ENCODE results near the gene KLF11. TPM values are rescaled to one million over a fixed set of nuclear protein-coding genes. Genes with fewer than 3 reads are reported as not detected.

KLF11 gene
- total RNA-seq, 2 donors from 2014 or later: 1.1 to 7.5 TPM

DNA sequence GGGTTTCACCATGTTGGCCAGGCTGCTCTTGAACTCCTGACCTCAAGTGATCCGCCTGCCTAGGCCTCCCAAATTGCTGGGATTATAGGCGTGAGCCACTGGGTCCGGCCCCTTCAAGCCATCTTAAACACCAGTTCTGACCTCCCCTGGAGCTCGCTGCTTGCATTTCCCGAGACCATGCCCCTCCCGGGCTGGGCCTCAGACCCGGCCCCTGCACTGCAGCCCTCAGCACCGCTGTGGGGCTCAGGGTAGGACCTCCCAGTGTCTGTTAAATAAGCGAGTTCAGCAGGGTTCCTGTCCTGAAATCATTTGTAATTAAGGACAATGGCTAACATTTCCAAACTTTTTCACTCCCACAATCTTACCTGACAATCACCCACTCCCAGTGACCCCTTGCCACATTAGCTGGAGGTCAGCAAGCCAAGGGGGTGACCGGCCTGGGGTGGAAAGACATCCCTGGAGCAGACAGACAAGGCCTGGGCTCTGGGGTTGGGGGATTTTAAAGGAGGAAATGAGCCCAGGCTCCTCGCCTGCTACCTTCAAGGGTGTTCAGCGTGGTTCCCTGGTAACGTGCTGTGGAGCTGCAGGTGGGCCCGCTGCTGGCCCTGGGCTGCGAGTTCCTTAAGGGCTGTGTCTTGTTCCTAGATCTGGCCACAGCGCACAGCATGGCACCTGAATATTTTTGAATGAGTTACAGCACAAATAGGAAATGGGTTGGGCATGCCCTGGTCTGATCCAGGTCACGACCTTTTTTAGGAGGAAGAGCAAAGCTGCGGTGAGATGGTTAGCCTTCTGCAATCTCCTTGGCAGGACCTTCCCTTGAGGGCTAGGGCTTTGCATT is 21.8 kb downstream of the KLF11 start:
- Mint-ChIP-seq H3K27ac (no peak overlapping the region), H3K36me3 (peaks cover 0 to 5% of the 10 kb centered on the region in 2 donors), H3K9me3 (peaks cover 5 to 6% of the 10 kb centered on the region in 2 donors)
- no peak for DNase-seq (ENCODE audit: low spot score in 2 of 2)
- no peak for ATAC-seq

GRCh38 chr2:10065773-10066055 is 22.4 kb downstream of the KLF11 start:
- DNase-seq (ENCODE audit: low spot score in 2 of 2): no peak
- Mint-ChIP-seq H3K27ac (no peak overlapping the region), H3K9me3 (peaks cover 5 to 6% of the 10 kb centered on the region in 2 donors), H3K36me3 (peaks cover 0 to 5% of the 10 kb centered on the region in 2 donors)
- ATAC-seq: no peak

GRCh38 chr2:10067330-10067729 is 24.0 kb downstream of the KLF11 start:
- ATAC-seq (no peak), DNase-seq (ENCODE audit: low spot score in 2 of 2) (no peak)
- no peak overlapping the region for H3K27ac Mint-ChIP-seq
- H3K36me3 Mint-ChIP-seq: peaks cover 0 to 5% of the 10 kb centered on the region in 2 donors
- peaks cover 5 to 6% of the 10 kb centered on the region in 2 donors for H3K9me3 Mint-ChIP-seq

DNA sequence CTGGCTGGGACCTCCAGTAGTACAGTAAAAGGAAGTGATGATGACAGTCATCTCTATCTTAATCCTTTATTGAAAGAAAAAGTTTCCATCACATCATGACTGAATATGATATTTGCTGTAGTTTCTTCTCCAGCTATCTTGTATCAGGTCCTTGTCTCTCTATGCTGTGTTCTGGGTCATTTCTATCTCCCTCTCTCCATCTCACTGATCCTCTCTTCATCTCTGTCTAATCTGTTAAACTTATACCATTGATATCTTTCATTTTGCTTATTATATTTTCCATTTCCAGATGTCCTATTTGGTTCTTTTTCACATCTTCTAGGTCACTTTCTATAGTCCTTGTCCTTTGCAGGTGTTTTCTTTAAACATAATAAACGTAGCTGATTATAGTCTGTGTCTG is 24.5 kb downstream of the KLF11 start:
- no peak for ATAC-seq
- no peak overlapping the region for H3K27ac Mint-ChIP-seq
- peaks cover 5 to 6% of the 10 kb centered on the region in 2 donors for H3K9me3 Mint-ChIP-seq

GRCh38 chr2:10071176-10071575 is 27.8 kb downstream of the KLF11 start:
- Mint-ChIP-seq H3K9me3 (peaks cover 5 to 6% of the 10 kb centered on the region in 2 donors), H3K27ac (peak overlapping the region in 1 of 2 donors; percentile 36), H3K36me3 (peaks cover 0 to 5% of the 10 kb centered on the region in 2 donors)
- ATAC-seq (no peak), DNase-seq (ENCODE audit: low spot score in 2 of 2) (no peak)

More for the DNA sequence above, 24.5 kb downstream of the KLF11 start:
- no peak for DNase-seq (ENCODE audit: low spot score in 2 of 2)
- H3K36me3 Mint-ChIP-seq: peaks cover 0 to 5% of the 10 kb centered on the region in 2 donors

DNA sequence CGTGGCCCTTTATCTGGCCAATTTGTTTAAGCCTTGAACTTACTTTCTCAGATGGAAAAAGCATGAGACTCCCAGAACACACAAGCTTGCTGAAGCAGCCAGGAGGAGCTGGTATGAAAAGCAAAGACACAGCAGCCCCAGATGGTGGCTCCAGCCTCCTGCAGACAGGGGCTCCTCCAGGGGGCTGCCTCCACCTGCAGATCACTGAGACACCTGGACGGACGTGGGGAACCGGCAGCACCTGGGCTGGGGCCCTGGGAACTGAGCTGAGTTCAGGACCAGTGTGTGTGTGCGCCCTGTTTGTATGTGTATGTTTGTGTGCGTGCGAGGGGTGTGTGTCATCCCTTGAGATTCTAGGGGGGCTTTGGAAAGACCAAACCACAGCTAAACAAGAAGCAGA is 28.2 kb downstream of the KLF11 start:
- DNase-seq (ENCODE audit: low spot score in 2 of 2): no peak
- Mint-ChIP-seq H3K27ac (no peak overlapping the region), H3K36me3 (peaks cover 0 to 5% of the 10 kb centered on the region in 2 donors), H3K9me3 (peaks cover 5 to 6% of the 10 kb centered on the region in 2 donors)
- ATAC-seq: no peak

DNA sequence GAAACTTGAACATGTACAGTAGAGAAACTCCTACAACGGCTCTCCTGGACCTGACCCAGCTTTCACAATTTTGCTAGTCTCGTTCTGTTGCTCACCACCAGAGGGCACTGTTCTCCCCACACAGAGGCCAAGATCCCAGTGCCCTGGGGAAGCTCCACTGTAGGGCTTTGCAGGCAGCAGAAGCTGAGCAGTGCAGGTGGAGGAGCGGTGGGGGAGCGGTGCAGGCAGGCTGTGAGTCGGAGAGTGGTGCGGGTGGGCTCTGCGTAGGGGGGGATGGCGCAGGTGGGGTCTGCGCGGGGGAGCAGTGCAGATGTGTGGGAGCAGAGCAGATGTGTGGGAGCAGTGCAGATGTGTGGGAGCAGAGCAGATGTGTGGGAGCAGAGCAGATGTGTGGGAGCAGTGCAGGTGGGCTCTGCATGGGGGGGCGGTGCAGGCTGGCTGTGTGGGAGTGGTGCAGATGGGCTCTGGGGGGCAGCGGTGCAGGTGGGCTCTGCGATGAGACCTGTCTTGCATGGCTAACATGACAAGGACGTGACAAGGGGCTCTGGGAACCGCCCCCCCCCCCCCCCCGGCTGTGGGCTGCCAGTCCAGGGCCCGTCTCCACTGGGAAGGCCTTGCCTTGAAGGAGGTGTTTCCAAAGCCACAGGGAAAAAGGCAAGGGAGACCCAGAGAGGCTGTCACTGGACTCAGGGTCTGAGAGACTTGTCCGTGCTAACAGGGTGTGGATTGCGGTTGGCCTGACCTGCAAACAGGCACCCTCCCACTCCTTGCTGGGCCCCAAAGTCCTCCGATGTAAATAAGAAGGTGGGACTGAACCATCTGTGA is 29.5 kb downstream of the KLF11 start:
- ATAC-seq (peak; percentile 92 to 97), DNase-seq (ENCODE audit: low spot score in 2 of 2) (peak; percentile 67 to 76)
- H3K9me3 Mint-ChIP-seq: peaks cover 3% of the 10 kb centered on the region in 2 donors
- H3K36me3 Mint-ChIP-seq: peaks cover 0 to 4% of the 10 kb centered on the region in 2 donors
- no peak overlapping the region for H3K27ac Mint-ChIP-seq

- Mint-ChIP-seq H3K9me3 (no peaks in the 10 kb centered on the region), H3K27ac (peak overlapping the region in 1 of 2 donors; percentile 31), H3K36me3 (no peaks in the 10 kb centered on the region)
- ATAC-seq (no peak), DNase-seq (ENCODE audit: low spot score in 2 of 2) (no peak)
Measured at GRCh38 chr2:10073706-10074105, 30.4 kb downstream of the KLF11 start.

GRCh38 chr2:10075101-10075500 is 31.8 kb downstream of the KLF11 start:
- H3K9me3 Mint-ChIP-seq: no peaks in the 10 kb centered on the region
- peaks cover 0 to 4% of the 10 kb centered on the region in 2 donors for H3K36me3 Mint-ChIP-seq

DNA sequence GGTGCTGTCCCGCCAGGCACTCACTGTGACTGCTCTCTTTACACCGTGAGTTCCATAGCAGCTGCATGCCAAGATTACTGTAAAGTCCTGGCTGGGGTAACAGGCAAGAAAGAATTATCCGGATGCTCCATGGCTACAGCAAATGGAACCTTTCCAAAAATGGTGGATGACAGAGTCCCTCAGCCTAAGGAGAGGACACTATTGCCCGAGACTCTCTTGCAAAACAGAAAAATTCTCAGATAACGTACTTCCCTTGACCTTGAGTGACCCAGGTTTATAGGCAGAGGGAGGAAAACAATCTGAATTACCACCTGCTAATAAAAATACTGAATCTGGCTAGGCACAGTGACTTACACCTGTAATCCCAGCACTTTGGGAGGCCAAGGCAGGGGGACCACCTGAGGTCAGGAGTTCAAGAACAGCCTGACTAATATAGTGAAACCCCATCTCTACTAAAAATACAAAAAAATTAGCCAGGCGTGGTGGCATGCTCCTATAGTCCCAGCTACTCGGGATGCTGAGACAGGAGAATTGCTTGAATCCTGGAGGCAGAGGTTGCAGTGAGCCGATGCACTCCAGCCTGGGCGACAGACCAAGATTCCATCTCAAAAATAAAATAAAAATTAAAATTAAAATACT is 32.3 kb downstream of the KLF11 start:
- DNase-seq (ENCODE audit: low spot score in 2 of 2) (no peak), ATAC-seq (no peak)
- H3K27ac Mint-ChIP-seq: no peak overlapping the region
- H3K36me3 Mint-ChIP-seq: peaks cover 0 to 4% of the 10 kb centered on the region in 2 donors
- no peaks in the 10 kb centered on the region for H3K9me3 Mint-ChIP-seq

More at GRCh38 chr2:10075101-10075500, 31.8 kb downstream of the KLF11 start:
- DNase-seq (ENCODE audit: low spot score in 2 of 2) (no peak), ATAC-seq (no peak)
- H3K27ac Mint-ChIP-seq: no peak overlapping the region

DNA sequence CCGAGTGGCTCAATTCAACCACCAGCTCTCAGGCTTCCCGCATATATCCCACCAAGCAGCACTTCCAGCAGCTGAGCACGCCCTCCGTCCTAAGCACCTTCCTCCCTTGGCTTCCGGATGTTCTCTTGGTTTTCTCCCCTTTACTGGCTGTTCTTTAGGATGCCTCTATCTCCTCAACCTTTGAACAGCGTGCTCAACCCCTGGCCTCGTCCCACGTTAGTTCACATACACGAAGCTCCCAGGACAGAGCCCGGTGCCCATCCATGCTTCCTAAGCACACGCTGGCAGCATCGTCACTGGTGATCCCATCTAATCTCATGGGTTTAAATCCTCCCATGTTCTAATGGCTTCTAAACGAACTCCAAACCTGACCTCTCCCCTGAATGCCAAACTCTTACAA is 33.2 kb downstream of the KLF11 start:
- H3K9me3 Mint-ChIP-seq: no peaks in the 10 kb centered on the region
- no peak for ATAC-seq

DNA sequence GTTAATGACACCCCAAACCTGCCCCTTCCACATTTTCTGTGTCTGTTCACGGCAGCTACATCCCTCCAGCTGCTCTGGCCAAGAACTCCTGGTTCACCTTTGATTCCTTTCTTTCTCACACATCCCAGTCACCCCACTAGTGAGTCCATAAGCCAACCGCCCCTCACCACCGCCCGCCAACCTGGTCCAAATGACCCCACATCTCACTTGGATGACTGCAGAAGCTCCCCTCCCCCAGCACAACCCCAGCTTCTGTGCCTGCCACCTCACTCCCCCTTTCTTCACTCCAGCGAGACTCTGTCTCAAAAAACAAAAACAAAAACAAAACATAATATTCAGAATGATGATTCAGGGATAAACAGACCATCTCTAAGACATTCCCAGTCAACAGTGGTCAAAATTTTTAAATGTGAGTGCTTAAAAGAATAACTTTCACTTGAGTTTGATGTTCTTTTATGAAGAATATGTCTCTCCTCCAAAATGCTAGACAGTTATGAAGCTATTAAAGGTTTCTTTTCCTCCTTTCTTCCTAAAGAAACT is 33.7 kb downstream of the KLF11 start:
- DNase-seq (ENCODE audit: low spot score in 2 of 2) (no peak), ATAC-seq (no peak)
- Mint-ChIP-seq H3K36me3 (peaks cover 0 to 4% of the 10 kb centered on the region in 2 donors), H3K9me3 (no peaks in the 10 kb centered on the region), H3K27ac (no peak overlapping the region)

More for the DNA sequence above, 33.2 kb downstream of the KLF11 start:
- Mint-ChIP-seq H3K27ac (no peak overlapping the region), H3K36me3 (peaks cover 0 to 4% of the 10 kb centered on the region in 2 donors)
- no peak for DNase-seq (ENCODE audit: low spot score in 2 of 2)

DNA sequence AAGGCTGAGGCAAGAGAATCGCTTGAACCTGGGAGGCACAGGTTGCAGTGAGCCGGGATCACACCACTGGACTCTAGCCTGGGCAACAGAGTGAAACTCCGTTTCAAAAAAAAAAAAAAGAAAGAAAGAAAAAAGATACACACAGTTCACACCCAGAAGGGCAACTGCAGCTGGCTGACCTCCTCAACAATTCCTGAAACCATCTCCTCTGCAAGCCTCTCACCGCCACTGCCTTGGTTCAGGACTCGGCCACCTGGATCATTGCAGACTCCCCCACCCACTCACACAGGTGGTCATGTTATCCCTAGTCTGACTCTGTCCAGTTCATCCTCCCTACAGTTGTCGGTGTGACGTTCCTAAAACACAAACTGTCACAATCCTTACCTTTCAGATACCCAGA is 34.7 kb downstream of the KLF11 start:
- Mint-ChIP-seq H3K27ac (no peak overlapping the region), H3K36me3 (peaks cover 0 to 4% of the 10 kb centered on the region in 2 donors)

GRCh38 chr2:10078704-10079265 is 35.4 kb downstream of the KLF11 start:
- Mint-ChIP-seq H3K27ac (no peak overlapping the region), H3K36me3 (peaks cover 0 to 4% of the 10 kb centered on the region in 2 donors), H3K9me3 (no peaks in the 10 kb centered on the region)
- ATAC-seq (no peak), DNase-seq (ENCODE audit: low spot score in 2 of 2) (no peak)

More for the DNA sequence above, 34.7 kb downstream of the KLF11 start:
- DNase-seq (ENCODE audit: low spot score in 2 of 2) (no peak), ATAC-seq (no peak)
- no peaks in the 10 kb centered on the region for H3K9me3 Mint-ChIP-seq

- Mint-ChIP-seq H3K9me3 (no peaks in the 10 kb centered on the region), H3K36me3 (peaks cover 0 to 4% of the 10 kb centered on the region in 2 donors), H3K27ac (no peak overlapping the region)
- ATAC-seq (peak; percentile 37 to 52), DNase-seq (ENCODE audit: low spot score in 2 of 2) (peak in 1 of 2 donors; percentile 24)
Measured at GRCh38 chr2:10079266-10079869, 36.0 kb downstream of the KLF11 start.
